ENCODE measurements around the gene IDH2. TPM values are rescaled to one million over a fixed set of nuclear protein-coding genes. Genes with fewer than 3 reads are reported as not detected.

Gene IDH2
- total and polyA plus RNA-seq, 2 of the 4 experiments (the other 2 are of a cell fraction) = 84.9 to 118 TPM

DNA sequence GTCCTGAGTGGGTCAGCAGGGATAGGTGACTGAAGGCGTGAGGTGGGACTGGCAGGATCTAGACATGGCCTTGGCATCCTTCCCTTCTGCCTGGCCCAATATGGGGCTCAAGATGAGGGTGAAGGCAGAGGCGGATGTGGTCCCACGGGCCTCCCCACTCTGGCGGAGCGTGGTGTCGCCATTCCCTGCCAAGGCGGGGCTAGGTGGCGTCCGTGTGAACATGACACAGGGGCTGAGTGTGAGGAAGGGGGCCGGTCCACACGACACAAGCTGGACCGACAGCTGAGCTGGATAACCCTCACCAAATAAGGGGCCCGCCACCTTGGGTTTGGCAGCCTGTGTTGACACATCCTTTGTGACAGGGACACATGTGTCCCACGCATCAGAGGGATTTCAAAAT is 58.1 kb downstream of the IDH2 start:
- 83% methylated on average over 1 of the region's 14 CpGs; no CpG with 5 or more reads in 1 of the 2 experiments for WGBS, 2 experiments (ENCODE audit: extremely low coverage in 2 of 2, insufficient read length in 1 of 2)
- intact Hi-C loops (cut with micrococcal nuclease) = no loop called here
- Histone ChIP-seq H2BK5ac (ENCODE audit: low read depth, low read length, poor library complexity, severe bottlenecking) (no peak overlapping the region), H3K14ac (replicated peaks; ENCODE audit: low read depth, low read length) (no peak overlapping the region), H3K9me3 (ENCODE audit: control insufficient read depth, insufficient read depth, low read length) (no peaks in the 10 kb centered on the region), H4K91ac (ENCODE audit: insufficient read depth, low read depth, low read length) (no peak overlapping the region), H3K27me3 (ENCODE audit: control insufficient read depth, insufficient read depth, low read length) (no peaks in the 10 kb centered on the region), H2BK20ac (ENCODE audit: low read depth, low read length) (no peak overlapping the region), H3K4me1 (ENCODE audit: control insufficient read depth, insufficient read depth, low read length) (peaks cover 6% of the 10 kb centered on the region), H3K27ac (ENCODE audit: insufficient read depth, low read length) (no peak overlapping the region), H3K4me3 (ENCODE audit: insufficient read depth, low read depth, low read length) (no peak overlapping the region), H3K56ac (ENCODE audit: extremely low read depth, insufficient read depth, low read length) (no peak overlapping the region), H2AK5ac (ENCODE audit: low read depth, low read length) (no peak overlapping the region), H4K8ac (ENCODE audit: low read depth in 2 of 2, low read length in 2 of 2) (no peak overlapping the region), H2AFZ (replicated peaks; ENCODE audit: low read length, poor library complexity) (peak overlapping the region; percentile 15), H2BK120ac (ENCODE audit: low read depth, low read length) (no peak overlapping the region), H2AK9ac (replicated peaks; ENCODE audit: low read depth, low read length, poor library complexity) (no peak overlapping the region), H3K36me3 (ENCODE audit: control insufficient read depth, insufficient read depth, low read length) (no peaks in the 10 kb centered on the region), H2BK15ac (ENCODE audit: low read depth, low read length) (no peak overlapping the region), H4K5ac (ENCODE audit: low read depth, low read length) (no peak overlapping the region), H3K23ac (ENCODE audit: low read depth, low read length) (no peak overlapping the region), H3K4me2 (ENCODE audit: low read depth, low read length) (no peak overlapping the region), H3K9me1 (ENCODE audit: insufficient read depth, low read length) (peaks cover 15% of the 10 kb centered on the region; the same call in 1 of the 2 replicates), H3K18ac (ENCODE audit: low read depth, low read length) (no peak overlapping the region), H3K9ac (ENCODE audit: low read depth, low read length) (no peak overlapping the region), H3K79me1 (ENCODE audit: low read depth in 1 of 2, low read length in 2 of 2) (peaks cover 13 to 63% of the 10 kb centered on the region in 2 experiments; a peak in 3 of 4 replicates), H3K4ac (ENCODE audit: low read depth, low read length) (no peak overlapping the region), H4K20me1 (ENCODE audit: insufficient read depth, low read length) (peaks cover 22% of the 10 kb centered on the region)
- BruUV-seq (replicated peaks) = no TSS peak
- no peak for DNase-seq
- ATAC-seq (ENCODE audit: low read depth) = no peak
- in situ Hi-C loops (cut with MboI; ENCODE audit: low sequenced_read_pairs) = no loop called here
- POLR2A ChIA-PET (ENCODE audit: unreplicated experiment) = no interaction called here
- TF ChIP-seq, protein P1, sequence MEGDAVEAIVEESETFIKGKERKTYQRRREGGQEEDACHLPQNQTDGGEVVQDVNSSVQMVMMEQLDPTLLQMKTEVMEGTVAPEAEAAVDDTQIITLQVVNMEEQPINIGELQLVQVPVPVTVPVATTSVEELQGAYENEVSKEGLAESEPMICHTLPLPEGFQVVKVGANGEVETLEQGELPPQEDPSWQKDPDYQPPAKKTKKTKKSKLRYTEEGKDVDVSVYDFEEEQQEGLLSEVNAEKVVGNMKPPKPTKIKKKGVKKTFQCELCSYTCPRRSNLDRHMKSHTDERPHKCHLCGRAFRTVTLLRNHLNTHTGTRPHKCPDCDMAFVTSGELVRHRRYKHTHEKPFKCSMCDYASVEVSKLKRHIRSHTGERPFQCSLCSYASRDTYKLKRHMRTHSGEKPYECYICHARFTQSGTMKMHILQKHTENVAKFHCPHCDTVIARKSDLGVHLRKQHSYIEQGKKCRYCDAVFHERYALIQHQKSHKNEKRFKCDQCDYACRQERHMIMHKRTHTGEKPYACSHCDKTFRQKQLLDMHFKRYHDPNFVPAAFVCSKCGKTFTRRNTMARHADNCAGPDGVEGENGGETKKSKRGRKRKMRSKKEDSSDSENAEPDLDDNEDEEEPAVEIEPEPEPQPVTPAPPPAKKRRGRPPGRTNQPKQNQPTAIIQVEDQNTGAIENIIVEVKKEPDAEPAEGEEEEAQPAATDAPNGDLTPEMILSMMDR (conservative IDR thresholded peaks at IDR 0.05; ENCODE audit: low read depth, low read length) = no peak
- no peak for TF ChIP-seq RCOR1 (IDR thresholded peaks at IDR 0.05; ENCODE audit: insufficient replicate concordance, low read length)
- TF ChIP-seq, protein P2, sequence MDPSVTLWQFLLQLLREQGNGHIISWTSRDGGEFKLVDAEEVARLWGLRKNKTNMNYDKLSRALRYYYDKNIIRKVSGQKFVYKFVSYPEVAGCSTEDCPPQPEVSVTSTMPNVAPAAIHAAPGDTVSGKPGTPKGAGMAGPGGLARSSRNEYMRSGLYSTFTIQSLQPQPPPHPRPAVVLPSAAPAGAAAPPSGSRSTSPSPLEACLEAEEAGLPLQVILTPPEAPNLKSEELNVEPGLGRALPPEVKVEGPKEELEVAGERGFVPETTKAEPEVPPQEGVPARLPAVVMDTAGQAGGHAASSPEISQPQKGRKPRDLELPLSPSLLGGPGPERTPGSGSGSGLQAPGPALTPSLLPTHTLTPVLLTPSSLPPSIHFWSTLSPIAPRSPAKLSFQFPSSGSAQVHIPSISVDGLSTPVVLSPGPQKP (IDR thresholded peaks at IDR 0.05; ENCODE audit: borderline replicate concordance, low read depth, low read length) = no peak
- no peak for TF ChIP-seq NFE2L2 (IDR thresholded peaks at IDR 0.05; ENCODE audit: low read depth, low read length)
- no peak for TF ChIP-seq MAZ (IDR thresholded peaks at IDR 0.05; ENCODE audit: borderline replicate concordance, low read depth, low read length)
- TF ChIP-seq POLR2A (IDR thresholded peaks at IDR 0.05; ENCODE audit: low read depth, low read length) = no peak
- TF ChIP-seq MAFK (IDR thresholded peaks at IDR 0.05; ENCODE audit: low read depth, low read length) = no peak
- TF ChIP-seq, protein P3, sequence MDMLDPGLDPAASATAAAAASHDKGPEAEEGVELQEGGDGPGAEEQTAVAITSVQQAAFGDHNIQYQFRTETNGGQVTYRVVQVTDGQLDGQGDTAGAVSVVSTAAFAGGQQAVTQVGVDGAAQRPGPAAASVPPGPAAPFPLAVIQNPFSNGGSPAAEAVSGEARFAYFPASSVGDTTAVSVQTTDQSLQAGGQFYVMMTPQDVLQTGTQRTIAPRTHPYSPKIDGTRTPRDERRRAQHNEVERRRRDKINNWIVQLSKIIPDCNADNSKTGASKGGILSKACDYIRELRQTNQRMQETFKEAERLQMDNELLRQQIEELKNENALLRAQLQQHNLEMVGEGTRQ (IDR thresholded peaks at IDR 0.05; ENCODE audit: low read depth, low read length) = no peak
- no peak for TF ChIP-seq CHD1 (IDR thresholded peaks at IDR 0.05; ENCODE audit: low read depth, low read length)
- no peak for TF ChIP-seq FOS (IDR thresholded peaks at IDR 0.05; ENCODE audit: low read depth, low read length)
- no peak for TF ChIP-seq CEBPB (IDR thresholded peaks at IDR 0.05; ENCODE audit: low read depth, low read length)
- TF ChIP-seq BHLHE40 (IDR thresholded peaks at IDR 0.05; ENCODE audit: low read depth, low read length) = no peak
- dilution Hi-C loops (cut with HindIII; ENCODE audit: low sequenced_read_pairs, unreplicated experiment) = no loop called here
- CTCF ChIA-PET = no interaction called here
